Endometrial microvascular endothelial cells (primary cell): ENCODE results near the gene DDX52. TPM values are rescaled to one million over a fixed set of nuclear protein-coding genes. Genes with fewer than 3 reads are reported as not detected.

Experiments
- in situ Hi-C: cut with HindIII; loops from 2 replicates; pipeline ENCODE4 v1.10.0; 2017; ENCODE audit warnings: low sequenced_read_pairs, low pct_unique_long_range_greater_than_20kb; ENCODE audit errors: inconsistent ontology term
- total RNA-seq: library from RNA; depleted of rRNA; stranded (reverse); fragments of >200 nt; gene quantifications from one replicate; pipeline ENCODE4 v1.2.3, GENCODE V29; 2015; ENCODE audit errors: inconsistent ontology term

The DDX52 gene
- total RNA-seq, 1 donor from 2014 or later = 27.3 TPM

DNA sequence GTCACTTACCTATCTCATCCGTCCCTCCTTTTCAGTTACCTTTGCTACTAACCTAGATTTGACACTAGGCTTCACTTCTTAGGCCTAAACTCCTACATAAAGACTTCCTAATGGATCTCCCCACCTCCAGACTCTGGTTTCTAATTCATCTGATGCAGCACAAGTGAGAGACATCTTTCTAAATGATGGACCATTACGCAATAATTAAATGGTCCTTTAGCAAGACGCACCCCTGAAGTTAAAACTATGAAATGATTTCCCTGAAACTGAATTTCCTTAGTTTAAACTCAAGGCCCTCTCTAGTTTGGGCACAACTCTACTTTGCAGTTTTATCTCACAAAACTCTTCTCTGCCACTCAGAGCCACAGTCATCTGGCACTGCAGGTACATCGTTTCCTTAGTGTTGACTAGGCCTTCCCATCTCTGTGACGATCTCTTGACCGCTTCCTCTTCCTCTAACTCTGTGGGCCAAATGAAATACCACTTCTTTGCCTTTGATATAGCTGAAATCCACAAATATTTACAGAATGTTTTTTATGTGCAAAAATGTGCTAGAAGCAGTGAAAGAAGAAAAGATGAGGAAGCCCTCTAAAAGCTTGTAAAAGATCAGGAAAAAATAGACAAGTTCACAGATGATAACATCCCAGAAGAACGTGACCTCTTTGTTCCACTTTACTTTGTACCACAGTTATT, 37.3 kb downstream of the DDX52 start:
- in situ Hi-C loops = no loop called here

DNA sequence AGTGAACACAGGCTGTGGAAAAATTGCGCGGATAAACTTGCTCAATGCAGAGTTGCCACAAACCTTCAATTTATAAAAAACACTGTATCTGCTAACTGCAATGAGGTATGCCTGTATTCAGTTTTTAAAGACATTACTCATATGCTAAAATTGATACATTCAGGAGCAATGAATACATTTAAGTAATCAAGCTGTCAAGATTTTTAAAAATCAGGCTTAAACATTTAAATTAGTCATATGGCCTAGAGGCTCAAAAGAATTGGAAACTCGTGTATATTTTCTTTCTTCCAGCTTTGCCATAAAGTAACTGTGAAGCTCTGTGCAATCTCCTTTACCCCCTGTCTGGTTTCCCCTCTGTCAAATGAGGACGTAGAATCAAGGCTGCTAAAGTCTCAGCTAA, 38.2 kb downstream of the DDX52 start:
- in situ Hi-C loops = no loop called here

GRCh38 chr17:37604556-37604955, 38.7 kb downstream of the DDX52 start:
- in situ Hi-C loops = no loop called here

DNA sequence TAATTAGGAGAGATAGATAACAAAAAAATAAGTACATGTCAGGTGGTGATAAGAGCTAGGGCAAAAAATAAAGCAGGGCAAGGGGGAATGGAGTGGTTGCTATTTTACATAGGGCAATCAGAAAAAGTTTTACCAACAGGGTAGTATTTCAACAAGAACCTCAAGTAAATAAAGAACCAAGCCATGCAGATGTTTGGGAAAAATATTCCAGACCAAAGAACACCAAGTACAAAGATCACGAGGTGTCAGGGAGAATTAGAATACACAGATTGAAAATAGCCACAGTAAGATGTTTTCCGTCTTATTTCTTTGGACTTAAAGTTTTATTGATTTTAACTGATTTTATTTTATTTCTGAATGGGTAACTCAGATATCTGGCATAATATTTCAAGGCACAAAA, 45.1 kb downstream of the DDX52 start:
- in situ Hi-C loops = no loop called here

DNA sequence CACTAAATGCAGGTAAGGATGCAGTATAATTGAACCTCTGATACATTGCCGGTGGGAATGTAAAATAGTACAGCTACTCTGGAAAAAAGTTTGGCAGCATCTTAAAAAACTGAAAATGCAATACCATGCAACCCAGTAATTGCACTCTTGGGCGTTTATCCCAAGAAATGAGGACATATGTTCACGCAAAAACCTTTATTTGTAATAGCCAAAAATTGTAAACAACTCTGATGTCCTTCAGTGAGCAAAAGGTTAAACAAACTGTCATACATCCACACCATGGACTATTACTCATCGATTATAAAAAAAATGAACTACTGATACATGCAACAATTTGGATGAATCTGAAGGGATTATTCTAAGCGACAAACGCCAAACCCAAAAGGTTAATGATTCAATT, 51.0 kb downstream of the DDX52 start:
- in situ Hi-C loops = no loop called here

DNA sequence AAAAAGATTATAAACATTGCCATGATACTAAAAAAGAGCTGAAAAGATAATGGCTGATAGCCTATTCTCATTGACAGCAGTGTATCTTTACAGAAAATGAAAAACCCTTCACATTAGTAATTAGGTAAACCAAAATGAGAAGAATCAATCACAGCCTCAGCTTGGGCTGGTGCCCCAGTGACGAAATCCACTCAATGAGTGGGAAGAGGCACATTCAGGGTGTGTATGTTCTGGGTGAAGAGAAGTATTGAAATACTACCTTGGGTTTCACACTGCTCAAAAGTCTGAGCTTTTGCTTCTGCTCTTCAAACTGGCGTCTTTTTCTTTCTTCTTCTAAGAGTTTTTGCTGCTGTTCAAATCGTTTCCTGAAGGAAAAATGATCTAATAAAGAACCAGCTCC, 58.2 kb downstream of the DDX52 start:
- in situ Hi-C loops = no loop called here

DNA sequence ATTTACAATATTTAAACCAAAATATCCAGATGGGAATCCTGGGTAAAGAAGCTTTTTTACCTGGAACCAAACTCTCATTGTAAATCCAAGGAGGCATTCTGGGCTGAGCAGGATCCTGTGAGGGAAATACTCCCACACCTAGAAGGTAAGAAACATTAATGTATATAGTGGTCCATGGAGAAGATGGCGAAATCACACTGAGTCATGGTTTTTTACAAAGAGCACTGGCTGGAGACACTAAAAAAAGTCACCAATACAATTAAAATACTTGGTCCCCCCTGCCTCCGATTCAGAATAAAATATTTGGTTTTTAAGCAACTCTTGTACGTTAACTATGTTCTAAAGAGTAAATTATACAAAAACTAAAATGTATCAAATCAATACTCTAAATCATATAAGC, 67.0 kb downstream of the DDX52 start:
- in situ Hi-C loops = no loop called here

- in situ Hi-C loops = no loop called here
These were observed 68.8 kb downstream of the DDX52 start for GRCh38 chr17:37574427-37574826.

- in situ Hi-C loops = no loop called here
These were observed 71.6 kb downstream of the DDX52 start for GRCh38 chr17:37571674-37572073.

DNA sequence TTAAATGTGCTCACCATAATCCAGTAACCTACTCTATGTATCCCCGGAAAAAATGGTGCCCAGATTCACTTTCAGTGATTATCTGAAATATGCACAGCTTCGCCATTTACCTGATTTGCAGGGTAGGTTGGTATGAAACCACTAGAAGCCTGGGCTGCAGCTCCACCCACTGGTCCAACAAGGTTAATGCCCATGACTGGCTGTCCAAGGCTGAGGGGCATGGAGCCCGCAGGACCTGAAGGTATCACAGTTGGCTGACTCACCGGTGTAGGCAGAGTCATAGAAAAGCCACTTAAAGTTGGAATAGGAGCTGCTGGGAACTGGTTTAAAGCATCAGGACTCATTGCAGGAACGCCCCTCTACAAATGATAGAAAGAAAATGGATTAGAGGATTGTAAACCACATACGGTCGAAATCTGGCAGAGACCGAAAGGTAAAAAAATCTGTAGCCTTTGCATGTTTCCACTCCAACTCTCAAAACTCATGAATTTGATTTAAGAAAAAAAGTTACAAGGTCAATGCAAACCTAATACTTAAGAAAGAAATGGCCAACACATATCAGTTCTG, 72.6 kb downstream of the DDX52 start:
- in situ Hi-C loops = no loop called here

DNA sequence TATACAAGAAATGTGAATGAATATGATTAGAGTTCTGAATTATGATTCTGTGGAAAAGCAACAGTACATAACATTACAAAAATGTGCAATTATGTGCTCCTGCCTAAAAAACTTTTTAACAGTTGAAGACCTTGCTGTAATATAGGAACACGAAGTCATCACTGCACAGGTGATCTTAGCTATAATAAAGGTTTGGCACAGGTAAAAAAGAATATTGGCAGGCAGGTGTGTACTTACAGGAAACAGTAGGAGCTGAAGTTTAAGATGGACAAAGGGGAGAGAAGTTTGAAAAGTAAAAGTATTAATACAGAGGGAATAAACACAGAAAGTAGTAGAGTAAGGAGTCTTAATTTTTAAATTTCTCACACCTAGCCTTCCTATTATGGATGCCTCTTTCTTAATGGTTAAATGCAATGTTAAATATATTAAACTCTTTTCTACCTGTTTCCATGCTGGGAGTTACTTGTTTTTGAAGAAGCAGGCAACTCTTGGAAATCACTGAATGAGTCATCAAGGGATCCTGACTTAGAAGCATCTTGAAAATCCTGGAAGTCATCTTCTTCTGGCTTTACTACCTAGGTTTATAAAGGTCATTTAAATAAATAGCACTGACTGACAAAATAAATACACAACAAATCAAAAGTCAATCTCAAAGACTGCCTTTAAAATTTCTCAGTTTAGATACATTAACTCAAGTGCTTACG, 74.7 kb downstream of the DDX52 start:
- in situ Hi-C loops = no loop called here

GRCh38 chr17:37567538-37567937, 75.7 kb downstream of the DDX52 start:
- in situ Hi-C loops = no loop called here

DNA sequence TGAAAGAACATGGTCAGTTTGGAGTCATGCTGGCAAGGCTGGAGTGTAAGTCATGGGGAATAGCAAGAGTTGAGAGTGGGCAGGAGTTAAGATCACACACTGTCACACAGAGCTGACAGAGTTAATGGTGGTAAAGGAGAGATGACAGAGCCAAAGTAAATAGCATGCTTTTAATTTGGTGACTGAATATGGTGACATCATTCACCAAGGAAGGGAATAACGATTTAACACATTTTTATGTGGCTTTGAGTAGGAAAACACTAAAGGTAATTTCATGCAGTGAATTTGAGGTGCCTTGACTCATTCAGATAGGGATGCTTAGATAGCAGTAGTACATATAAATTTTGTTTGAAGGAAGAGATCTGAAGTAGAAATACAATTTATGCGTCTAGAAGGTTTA, 76.1 kb downstream of the DDX52 start:
- in situ Hi-C loops = no loop called here

- in situ Hi-C loops = no loop called here
These were observed 79.0 kb downstream of the DDX52 start for GRCh38 chr17:37564252-37564651.

- in situ Hi-C loops = no loop called here
These were observed 81.1 kb downstream of the DDX52 start for GRCh38 chr17:37562016-37562745.

Other genes starting within 250 kb of the DDX52 start
- gene ACACA, start 236.6 kb downstream of the DDX52 start, total RNA-seq = 28.0 TPM
- 12.7 TPM for gene TADA2A, start 236.6 kb downstream of the DDX52 start, total RNA-seq
- 58.9 TPM for gene DUSP14, start 153.6 kb downstream of the DDX52 start, total RNA-seq
- 27.9 TPM for gene SYNRG, start 34.0 kb downstream of the DDX52 start, total RNA-seq
- not detected for gene HNF1B, start 101.6 kb upstream of the DDX52 start, total RNA-seq